T follicular helper cell (primary cell): ENCODE measurements around the gene RYR1.
"Not testable (repeated sequence)": the region's sequence is repeated elsewhere in the genome, so short reads cannot be mapped to it uniquely, and the experiment has no call there.

Experiments
- DNase-seq: peaks from one replicate; pipeline ENCODE4 v3.0.0-alpha.2; 2020; ENCODE audit warnings: low read depth

The RYR1 gene

GRCh38 chr19:38457202-38457601 lies 23.7 kb downstream of the RYR1 start:
- no peak for DNase-seq

DNA sequence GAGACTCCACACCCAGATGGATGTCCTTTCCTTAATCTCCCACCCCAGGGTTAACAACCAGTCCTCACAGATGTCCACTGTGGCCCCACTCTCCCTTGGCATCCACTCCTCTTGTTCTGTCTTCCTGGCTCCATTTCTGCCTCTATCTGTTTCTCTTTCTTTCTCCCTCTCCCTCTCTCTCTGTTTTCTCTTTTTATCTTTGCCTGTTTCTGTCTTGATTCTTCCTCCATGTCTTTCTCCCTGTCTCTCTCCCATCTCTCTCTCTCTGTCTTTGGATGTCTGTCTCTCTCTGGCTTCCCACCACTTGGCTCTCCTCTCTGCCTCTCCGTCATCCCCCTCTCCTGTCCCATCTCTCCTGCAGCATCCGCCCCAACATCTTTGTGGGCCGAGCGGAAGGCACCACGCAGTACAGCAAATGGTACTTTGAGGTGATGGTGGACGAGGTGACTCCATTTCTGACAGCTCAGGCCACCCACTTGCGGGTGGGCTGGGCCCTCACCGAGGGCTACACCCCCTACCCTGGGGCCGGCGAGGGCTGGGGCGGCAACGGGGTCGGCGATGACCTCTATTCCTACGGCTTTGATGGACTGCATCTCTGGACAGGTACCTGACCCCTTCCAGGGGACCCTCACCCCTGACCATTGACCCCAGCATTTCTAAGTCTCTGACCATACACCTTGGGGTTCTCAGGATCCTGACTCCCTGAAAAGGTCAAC lies 24.4 kb downstream of the RYR1 start:
- DNase-seq = no peak

DNA sequence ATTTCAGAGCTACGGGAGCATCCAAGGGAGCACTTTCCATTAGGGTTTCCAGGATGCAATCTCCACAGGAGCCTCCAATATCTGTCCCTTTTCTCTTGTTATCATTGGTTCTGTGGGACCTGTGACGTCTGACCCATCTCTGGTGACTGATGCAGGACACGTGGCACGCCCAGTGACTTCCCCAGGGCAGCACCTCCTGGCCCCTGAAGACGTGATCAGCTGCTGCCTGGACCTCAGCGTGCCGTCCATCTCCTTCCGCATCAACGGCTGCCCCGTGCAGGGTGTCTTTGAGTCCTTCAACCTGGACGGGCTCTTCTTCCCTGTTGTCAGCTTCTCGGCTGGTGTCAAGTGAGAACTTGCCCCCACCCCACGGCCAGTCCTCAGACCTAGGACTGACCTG lies 25.5 kb downstream of the RYR1 start:
- DNase-seq = no peak

DNA sequence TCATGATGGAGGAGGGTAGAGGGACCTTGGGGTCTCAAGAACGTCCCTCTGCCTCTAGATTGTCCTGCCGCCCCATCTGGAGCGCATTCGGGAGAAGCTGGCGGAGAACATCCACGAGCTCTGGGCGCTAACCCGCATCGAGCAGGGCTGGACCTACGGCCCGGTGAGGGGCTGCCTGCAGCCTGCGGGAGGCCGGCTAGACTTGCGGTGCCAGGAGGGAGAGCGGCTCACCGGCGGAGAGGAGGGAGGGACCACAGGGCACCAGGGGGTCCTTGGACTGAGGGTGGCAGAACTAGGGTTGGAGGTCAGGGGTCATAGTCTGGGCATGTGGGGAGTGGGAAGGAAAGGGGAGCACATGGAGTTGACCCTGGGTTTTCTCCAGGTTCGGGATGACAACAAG lies 29.9 kb downstream of the RYR1 start:
- DNase-seq = no peak

- no peak for DNase-seq
Observed at GRCh38 chr19:38464421-38465082, 31.1 kb downstream of the RYR1 start.

DNA sequence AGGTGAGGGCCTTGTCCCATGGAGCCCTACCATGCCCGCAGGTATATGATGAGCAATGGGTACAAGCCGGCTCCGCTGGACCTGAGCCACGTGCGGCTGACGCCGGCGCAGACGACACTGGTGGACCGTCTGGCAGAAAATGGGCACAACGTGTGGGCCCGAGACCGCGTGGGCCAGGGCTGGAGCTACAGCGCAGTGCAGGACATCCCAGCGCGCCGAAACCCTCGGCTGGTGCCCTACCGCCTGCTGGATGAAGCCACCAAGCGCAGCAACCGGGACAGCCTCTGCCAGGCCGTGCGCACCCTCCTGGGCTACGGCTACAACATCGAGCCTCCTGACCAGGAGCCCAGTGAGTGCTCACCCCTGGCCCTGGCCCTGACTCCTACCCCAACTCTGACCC lies 32.6 kb downstream of the RYR1 start:
- no peak for DNase-seq

GRCh38 chr19:38467541-38468525 lies 34.3 kb downstream of the RYR1 start:
- DNase-seq = no peak

DNA sequence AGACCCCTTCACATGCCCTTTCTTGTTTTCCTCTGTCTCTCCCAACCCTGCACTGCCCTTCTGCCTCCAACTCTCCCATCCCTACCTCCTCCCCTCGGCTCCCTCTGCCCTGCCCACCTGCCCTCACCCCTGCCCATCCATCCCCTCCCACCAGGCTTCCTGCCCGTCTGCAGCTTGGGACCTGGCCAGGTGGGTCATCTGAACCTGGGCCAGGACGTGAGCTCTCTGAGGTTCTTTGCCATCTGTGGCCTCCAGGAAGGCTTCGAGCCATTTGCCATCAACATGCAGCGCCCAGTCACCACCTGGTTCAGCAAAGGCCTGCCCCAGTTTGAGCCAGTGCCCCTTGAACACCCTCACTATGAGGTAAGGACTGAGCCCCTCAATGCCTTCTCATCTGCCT lies 35.7 kb downstream of the RYR1 start:
- DNase-seq = no peak

GRCh38 chr19:38470788-38471480 lies 37.4 kb downstream of the RYR1 start:
- DNase-seq = no peak

GRCh38 chr19:38472725-38473124 lies 39.2 kb downstream of the RYR1 start:
- not testable (repeated sequence) for DNase-seq

DNA sequence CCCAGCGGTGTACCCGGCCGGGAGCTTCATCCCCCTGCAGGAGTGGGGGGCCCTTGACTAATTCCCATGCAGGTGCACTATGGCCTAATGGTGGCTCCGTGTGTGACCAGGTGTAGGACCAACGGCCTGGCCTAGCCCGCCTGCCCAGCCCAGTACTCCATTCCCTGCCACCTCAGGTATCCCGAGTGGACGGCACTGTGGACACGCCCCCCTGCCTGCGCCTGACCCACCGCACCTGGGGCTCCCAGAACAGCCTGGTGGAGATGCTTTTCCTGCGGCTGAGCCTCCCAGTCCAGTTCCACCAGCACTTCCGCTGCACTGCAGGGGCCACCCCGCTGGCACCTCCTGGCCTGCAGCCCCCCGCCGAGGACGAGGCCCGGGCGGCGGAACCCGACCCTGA lies 39.7 kb downstream of the RYR1 start:
- no peak for DNase-seq

DNA sequence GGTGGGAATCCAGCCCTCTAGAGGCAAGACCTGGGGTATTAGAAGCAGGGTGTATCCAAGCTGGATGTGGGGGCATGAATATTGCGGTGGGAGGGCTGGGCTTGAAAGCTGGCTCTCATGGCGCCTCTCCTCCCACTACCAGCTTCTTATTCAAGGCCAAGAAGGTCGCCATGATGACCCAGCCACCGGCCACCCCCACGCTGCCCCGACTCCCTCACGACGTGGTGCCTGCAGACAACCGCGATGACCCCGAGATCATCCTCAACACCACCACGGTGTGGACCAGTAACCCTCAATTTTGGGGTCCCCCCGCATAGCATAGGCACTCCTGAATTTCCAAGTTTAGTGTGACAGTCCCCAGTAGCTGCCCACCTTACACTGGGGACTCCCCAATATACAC lies 41.7 kb downstream of the RYR1 start:
- DNase-seq = no peak

- no peak for DNase-seq
Observed at GRCh38 chr19:38478273-38478971, 44.9 kb downstream of the RYR1 start.

DNA sequence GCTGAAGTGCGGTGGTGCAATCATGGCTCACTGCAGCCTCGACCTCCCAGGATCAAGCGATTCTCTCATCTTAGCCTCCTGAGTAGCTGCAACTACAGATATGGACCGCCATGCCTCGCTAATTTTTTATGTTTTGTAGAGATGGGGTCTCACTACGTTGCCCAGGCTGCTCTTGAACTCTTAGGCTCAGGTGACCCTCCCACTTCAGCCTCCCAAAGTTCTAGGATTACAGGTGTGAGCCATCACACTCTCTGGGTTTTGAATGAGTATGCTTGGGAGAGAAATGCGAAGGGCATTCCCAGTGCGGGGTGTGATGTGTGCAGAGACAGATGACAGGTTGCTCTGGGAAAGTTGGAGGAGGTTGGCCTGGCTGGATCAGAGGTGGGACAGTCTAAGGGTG lies 49.0 kb downstream of the RYR1 start:
- no peak for DNase-seq

DNA sequence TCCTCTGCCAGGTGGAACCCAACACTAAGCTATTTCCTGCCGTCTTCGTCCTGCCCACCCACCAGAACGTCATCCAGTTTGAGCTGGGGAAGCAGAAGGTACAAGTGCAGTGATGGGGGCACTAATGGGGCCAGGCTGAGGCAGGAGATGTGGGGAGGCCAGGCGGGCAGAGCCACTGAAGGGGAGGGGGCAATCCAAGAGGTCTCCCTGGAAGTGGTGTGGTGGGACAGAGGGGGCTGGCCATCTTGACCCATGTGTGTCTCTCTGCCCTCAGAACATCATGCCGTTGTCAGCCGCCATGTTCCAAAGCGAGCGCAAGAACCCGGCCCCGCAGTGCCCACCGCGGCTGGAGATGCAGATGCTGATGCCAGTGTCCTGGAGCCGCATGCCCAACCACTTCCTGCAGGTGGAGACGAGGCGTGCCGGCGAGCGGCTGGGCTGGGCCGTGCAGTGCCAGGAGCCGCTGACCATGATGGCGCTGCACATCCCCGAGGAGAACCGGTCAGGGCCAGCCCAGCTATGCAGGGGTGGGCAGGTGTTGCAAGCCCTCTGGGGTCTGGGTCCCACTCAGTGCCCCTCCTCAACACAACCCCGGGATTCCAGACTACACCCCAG lies 49.6 kb downstream of the RYR1 start:
- no peak for DNase-seq

GRCh38 chr19:38484747-38485146 lies 51.3 kb downstream of the RYR1 start:
- DNase-seq = no peak

DNA sequence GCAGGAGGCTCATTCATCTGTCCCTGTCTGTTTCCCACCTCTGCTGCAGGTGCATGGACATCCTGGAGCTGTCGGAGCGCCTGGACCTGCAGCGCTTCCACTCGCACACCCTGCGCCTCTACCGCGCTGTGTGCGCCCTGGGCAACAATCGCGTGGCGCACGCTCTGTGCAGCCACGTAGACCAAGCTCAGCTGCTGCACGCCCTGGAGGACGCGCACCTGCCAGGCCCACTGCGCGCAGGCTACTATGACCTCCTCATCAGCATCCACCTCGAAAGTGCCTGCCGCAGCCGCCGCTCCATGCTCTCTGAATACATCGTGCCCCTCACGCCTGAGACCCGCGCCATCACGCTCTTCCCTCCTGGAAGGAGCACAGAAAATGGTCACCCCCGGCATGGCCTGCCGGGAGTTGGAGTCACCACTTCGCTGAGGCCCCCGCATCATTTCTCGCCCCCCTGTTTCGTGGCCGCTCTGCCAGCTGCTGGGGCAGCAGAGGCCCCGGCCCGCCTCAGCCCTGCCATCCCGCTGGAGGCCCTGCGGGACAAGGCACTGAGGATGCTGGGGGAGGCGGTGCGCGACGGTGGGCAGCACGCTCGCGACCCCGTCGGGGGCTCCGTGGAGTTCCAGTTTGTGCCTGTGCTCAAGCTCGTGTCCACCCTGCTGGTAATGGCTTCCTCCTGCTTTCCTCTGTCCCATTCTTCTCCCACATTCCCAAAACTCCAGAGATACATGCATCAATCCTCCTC lies 52.2 kb downstream of the RYR1 start:
- no peak for DNase-seq

- DNase-seq = no peak
Observed at GRCh38 chr19:38486731-38487336, 53.3 kb downstream of the RYR1 start.

GRCh38 chr19:38488096-38488495 lies 54.6 kb downstream of the RYR1 start:
- DNase-seq = no peak
